ENCODE results near the gene SLC35D2.

The SLC35D2 gene

DNA sequence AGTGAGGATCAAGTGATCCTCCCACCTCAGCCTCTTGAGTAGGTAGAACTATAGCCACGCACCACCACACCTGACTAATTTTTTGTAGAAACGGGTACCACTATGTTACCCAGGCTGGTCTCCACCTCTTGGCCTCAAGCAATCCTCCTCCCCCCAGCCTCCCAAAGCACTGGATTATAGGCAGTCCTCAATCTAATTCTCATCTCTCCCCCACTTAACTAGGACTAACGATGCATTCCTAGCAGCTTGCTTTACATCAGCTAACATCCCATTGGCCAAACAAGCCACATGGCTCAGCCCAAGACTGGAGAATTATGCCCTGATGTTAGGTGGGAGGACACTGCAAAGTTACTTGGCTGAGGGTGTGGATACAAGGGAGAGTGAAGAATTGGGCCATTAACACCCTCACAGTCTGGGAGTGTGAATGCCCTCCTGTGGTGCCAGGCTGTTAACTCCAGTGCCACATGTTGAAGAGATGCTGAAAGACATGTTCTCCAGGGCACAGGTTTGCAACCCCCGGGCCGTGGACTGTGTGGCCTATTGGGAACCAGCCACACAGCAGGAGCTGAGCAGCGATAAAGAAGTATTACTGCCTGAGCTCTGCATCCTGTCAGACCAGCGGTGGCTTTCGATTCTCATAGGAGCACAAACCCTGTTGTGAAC lies 39.9 kb upstream of the SLC35D2 start:
- no peak overlapping the region for H3K4me3 ChIP-seq (ENCODE audit: low read depth, low read length)
- DNase-seq (ENCODE audit: low read depth) = no peak
- TF ChIP-seq MYC (IDR thresholded peaks at IDR 0.05; ENCODE audit: low read depth, low read length) (no peak), POLR2A (IDR thresholded peaks at IDR 0.05; ENCODE audit: extremely low read depth, insufficient read length) (no peak)
- TF ChIP-seq, protein P1, sequence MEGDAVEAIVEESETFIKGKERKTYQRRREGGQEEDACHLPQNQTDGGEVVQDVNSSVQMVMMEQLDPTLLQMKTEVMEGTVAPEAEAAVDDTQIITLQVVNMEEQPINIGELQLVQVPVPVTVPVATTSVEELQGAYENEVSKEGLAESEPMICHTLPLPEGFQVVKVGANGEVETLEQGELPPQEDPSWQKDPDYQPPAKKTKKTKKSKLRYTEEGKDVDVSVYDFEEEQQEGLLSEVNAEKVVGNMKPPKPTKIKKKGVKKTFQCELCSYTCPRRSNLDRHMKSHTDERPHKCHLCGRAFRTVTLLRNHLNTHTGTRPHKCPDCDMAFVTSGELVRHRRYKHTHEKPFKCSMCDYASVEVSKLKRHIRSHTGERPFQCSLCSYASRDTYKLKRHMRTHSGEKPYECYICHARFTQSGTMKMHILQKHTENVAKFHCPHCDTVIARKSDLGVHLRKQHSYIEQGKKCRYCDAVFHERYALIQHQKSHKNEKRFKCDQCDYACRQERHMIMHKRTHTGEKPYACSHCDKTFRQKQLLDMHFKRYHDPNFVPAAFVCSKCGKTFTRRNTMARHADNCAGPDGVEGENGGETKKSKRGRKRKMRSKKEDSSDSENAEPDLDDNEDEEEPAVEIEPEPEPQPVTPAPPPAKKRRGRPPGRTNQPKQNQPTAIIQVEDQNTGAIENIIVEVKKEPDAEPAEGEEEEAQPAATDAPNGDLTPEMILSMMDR (IDR thresholded peaks at IDR 0.05; ENCODE audit: low read depth, low read length) = no peak
- TF ChIP-seq, protein P2, sequence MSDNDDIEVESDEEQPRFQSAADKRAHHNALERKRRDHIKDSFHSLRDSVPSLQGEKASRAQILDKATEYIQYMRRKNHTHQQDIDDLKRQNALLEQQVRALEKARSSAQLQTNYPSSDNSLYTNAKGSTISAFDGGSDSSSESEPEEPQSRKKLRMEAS (IDR thresholded peaks at IDR 0.05; ENCODE audit: low read depth, low read length) = no peak

DNA sequence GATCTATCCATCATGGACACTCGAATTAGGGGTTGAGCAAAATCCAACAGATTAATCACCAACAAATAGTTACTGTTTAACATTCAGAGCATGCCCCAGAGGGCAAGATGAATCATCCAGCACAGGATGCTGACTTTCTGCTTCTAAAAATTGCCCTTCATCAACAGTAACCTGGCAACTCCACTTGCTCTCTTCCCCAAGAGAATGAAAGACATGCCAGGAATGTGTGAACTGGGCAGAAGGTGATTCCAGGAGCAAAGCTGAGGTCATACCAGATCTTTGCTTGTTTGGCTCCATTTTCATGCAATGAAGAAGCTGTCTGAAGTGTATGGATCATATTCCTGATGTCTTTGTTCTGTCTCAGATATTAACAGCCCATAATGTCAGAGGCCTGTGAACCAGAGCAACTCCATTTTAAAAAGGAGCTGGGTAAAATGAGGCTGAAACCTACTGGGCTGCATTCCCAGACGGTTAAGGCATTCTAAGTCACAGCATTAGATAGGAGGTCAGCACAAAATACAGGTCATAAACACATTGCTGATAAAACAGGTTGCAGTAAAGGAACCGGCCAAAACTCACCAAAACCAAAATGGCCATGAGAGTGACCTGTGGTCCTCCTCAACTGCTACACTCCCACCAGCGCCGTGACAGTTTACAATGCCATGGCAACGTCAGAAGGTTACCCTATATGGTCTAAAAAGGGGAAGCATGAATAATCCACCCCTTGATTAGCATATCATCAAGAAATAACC lies 37.1 kb upstream of the SLC35D2 start:
- peak overlapping the region; percentile 83 for H3K4me3 ChIP-seq (ENCODE audit: low read depth, low read length)
- DNase-seq (ENCODE audit: low read depth) = peak; percentile 82
- TF ChIP-seq POLR2A (IDR thresholded peaks at IDR 0.05; ENCODE audit: extremely low read depth, insufficient read length) (peak; percentile 30), MYC (IDR thresholded peaks at IDR 0.05; ENCODE audit: low read depth, low read length) (no peak)

DNA sequence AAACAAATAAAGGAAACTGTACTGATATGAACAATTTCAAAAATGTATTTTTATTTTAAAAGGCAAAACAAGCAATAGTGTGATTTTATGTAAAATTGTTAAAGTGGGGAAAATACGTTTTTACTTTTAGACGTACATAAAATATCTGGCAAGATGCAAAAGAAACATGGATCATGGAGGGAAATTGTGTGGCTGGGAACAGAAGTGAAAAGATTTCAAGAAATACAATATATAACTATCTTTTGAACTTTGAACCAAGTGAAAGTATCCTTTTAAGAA lies 36.1 kb upstream of the SLC35D2 start:
- TF ChIP-seq MYC (IDR thresholded peaks at IDR 0.05; ENCODE audit: low read depth, low read length) = no peak
- TF ChIP-seq, protein P2 (IDR thresholded peaks at IDR 0.05; ENCODE audit: low read depth, low read length) = no peak
- TF ChIP-seq, protein P1 (IDR thresholded peaks at IDR 0.05; ENCODE audit: low read depth, low read length) = no peak
- no peak for TF ChIP-seq POLR2A (IDR thresholded peaks at IDR 0.05; ENCODE audit: extremely low read depth, insufficient read length)
- H3K4me3 ChIP-seq (ENCODE audit: low read depth, low read length) = peak overlapping the region; percentile 83
- no peak for DNase-seq (ENCODE audit: low read depth)

DNA sequence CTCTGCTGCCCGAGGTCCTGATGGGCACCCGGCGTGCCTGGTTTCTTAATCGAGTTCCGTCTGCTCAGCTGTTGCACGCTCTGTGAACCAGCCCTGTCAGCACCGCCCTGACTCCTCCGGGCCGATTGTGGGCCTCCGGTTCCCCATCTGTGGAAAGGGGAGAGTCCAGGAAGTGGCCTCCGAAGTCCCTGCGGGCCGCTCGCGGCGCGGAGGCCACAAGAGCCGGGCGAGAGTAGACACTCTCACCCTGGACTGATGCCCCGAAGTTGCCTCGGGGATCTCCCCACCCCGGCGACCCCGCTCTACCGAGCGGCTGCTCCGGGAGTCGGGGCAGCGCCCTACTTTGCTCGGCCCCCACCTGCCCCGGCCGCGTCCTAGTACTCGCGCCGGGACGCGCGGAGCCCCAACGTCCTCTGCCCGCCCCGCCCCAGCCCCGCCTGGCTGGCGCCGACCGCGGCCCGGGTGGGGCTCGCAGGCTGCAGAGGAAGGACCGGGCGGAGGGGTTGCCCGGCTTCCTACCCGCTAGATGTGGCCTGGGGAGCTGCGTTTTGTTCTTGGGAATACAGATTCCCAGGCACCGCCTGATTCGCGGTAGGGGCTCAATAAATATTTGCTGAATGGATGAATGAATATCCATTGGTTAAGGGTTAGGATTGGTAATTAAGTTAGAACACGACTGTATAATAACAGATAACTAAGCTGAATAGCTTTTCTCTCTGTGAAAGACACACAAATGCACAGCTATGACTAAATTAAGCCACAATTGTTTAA lies 35.6 kb upstream of the SLC35D2 start:
- peak; percentile 91 for DNase-seq (ENCODE audit: low read depth)
- TF ChIP-seq, protein P2 (IDR thresholded peaks at IDR 0.05; ENCODE audit: low read depth, low read length) = no peak
- peak; percentile 42 for TF ChIP-seq MYC (IDR thresholded peaks at IDR 0.05; ENCODE audit: low read depth, low read length)
- TF ChIP-seq POLR2A (IDR thresholded peaks at IDR 0.05; ENCODE audit: extremely low read depth, insufficient read length) = peak; percentile 70
- peak overlapping the region; percentile 83 for H3K4me3 ChIP-seq (ENCODE audit: low read depth, low read length)

DNA sequence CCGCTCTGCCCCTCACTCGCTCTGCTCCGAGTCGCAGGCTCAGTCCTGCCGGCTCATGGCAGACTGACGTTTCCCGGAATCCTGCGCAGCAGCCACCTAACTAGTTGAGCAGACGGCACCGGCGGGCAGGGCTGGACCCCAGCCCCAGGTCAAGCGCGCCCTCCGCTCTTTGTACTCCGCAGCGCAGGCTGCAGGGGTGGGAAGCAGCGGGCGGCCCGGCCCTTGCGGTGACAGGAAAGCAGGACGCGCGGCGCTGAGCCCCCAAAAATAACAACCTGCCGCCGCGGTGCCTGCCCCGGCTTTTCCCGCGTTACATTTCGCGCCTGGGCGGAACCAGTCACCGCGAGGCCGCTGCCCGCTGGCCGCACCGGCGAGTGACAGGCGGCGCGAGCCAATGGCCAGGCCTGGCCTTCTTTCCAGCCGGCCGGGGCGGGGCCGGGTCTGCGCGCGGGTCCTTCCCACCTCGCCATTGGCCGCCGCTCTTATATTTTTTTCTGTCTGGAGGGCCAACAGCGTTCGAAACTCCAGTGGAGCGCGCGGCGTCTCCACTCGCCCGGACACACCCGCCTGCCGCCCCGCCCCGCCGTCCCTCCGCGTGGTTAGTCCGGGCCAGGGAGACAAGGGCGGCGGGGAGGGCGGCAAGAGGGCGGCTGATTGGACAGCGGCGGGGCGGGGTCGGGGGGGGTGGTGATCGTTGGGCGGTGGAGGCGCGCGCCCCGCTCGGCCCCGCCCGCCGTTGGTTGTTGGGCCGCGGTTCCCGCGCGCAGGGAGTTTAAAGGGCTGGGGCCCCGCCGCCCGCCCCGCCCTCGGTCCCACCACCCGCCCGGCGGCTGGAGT lies 34.8 kb upstream of the SLC35D2 start, which contains the start of gene ZNF367:
TSS of gene ZNF367 (minus strand) at position 288 of the 837 bp plus-strand sequence. CDS start 338 bp downstream, outside the sequence.
- peak; percentile 60 for TF ChIP-seq POLR2A (IDR thresholded peaks at IDR 0.05; ENCODE audit: extremely low read depth, insufficient read length)
- TF ChIP-seq, protein P2 (IDR thresholded peaks at IDR 0.05; ENCODE audit: low read depth, low read length) = peak; percentile 43
- TF ChIP-seq, protein P1 (IDR thresholded peaks at IDR 0.05; ENCODE audit: low read depth, low read length) = no peak
- TF ChIP-seq MYC (IDR thresholded peaks at IDR 0.05; ENCODE audit: low read depth, low read length) = peak; percentile 80
- DNase-seq (ENCODE audit: low read depth) = peak; percentile 98
- peak within 1 kb of the TSS; percentile 98 for H3K4me3 ChIP-seq (ENCODE audit: low read depth, low read length)

DNA sequence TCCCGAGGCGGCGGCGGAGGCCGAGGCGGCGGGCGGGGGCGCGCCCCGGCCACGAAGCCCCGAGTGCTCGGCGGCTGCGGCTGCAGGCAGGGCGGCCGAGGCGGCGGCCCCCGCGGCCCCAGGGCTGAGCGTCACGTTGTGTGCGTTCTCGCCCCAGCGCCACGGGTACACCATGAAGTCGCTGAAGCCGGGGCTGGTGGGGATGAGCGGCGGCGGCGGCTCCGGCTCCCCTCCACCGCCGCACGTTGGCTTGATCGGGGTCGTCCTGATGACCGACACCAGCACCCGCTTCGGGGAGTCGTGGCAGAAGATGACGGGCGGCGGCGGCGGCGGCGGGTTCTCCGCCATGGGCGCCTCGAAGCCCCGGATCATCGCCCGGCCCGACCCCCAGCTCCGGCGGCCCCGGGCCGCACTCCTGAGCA lies 34.2 kb upstream of the SLC35D2 start:
- TF ChIP-seq, protein P2 (IDR thresholded peaks at IDR 0.05; ENCODE audit: low read depth, low read length) = no peak
- TF ChIP-seq POLR2A (IDR thresholded peaks at IDR 0.05; ENCODE audit: extremely low read depth, insufficient read length) (peak; percentile 8), MYC (IDR thresholded peaks at IDR 0.05; ENCODE audit: low read depth, low read length) (no peak)
- TF ChIP-seq, protein P1 (IDR thresholded peaks at IDR 0.05; ENCODE audit: low read depth, low read length) = no peak
- no peak for DNase-seq (ENCODE audit: low read depth)
- H3K4me3 ChIP-seq (ENCODE audit: low read depth, low read length) = peak overlapping the region; percentile 78
